Skeletal muscle satellite cell (primary cell): ENCODE data around the gene ADAM10.

Experiments
- H3K27me3 ChIP-seq: 2 replicates; pipeline ENCODE4 v1.7.0; 2013; ENCODE audit warnings: low read length; ENCODE audit not compliant: control insufficient read depth, insufficient read depth
- H3K36me3 ChIP-seq: 2 replicates; pipeline ENCODE4 v1.7.0; 2013; ENCODE audit warnings: mild to moderate bottlenecking, control low read depth, low read length; ENCODE audit not compliant: insufficient read depth
- H3K4me1 ChIP-seq: 2 replicates; pipeline ENCODE4 v1.7.0; 2013; ENCODE audit warnings: low read length; ENCODE audit not compliant: control insufficient read depth, insufficient read depth
- H3K4me2 ChIP-seq: 2 replicates; pipeline ENCODE4 v1.7.0; 2013; ENCODE audit warnings: mild to moderate bottlenecking, low read length
- H3K4me3 ChIP-seq: 2 replicates; pipeline ENCODE4 v1.7.0; 2013; ENCODE audit warnings: low read length
- H3K9ac ChIP-seq: 2 replicates; pipeline ENCODE4 v1.7.0; 2013; ENCODE audit warnings: mild to moderate bottlenecking, low read depth, low read length, moderate library complexity
- H3K9me3 ChIP-seq: replicated peaks from 2 replicates; pipeline ENCODE4 v1.7.0; 2013; ENCODE audit warnings: mild to moderate bottlenecking, control low read depth, low read length

ADAM10 gene

DNA sequence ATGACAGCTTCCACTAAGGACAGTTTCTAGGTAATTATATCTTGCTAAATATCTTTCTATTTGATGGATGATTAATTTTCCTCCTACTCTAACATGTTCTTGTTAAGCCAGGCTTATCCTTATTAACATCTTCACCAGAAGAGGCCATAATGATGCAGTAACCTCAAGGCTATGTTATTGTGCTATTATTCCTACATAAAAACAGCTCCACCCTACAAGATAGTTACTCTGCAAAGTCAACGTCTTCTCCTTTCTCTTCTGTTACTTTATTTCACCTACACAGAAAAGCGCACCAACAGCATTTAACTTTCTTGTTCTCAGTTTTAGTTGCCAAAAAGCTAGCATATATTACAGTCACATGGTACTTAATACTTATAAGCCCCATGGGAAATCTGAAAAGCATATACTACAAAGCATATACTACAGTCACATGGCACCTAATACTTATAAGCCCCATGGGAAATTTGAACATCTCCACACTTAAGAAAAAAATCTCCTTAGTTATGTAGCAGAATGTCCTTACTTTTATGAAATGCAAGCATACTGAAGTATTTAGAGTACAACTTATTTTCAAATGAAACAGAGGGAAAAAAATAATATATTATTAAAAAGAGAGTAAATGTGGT is 13.4 kb downstream of the ADAM10 start:
- Histone ChIP-seq H3K4me3 (no peak overlapping the region), H3K27me3 (no peaks in the 10 kb centered on the region), H3K36me3 (no peaks in the 10 kb centered on the region), H3K4me2 (no peak overlapping the region), H3K4me1 (peaks cover 27% of the 10 kb centered on the region), H3K9me3 (no peaks in the 10 kb centered on the region), H3K9ac (no peak overlapping the region)

DNA sequence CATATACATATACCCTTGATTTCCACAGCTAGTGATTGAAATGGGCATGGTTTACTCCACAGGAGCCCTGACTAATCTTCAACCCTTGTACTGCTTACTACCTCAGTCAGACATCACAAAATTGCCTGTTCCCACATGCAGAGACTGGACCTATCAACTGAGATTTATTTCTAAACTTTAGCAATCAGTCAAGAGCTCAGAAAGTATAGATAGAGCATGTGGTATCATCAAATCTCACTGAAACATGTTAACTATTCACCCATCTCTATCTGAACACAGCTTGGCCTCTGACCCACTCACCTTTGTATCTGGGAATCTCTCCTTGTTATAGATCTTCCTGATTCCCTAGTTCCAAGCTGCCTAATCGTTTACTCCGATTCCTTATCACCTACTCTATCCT is 14.6 kb downstream of the ADAM10 start:
- Histone ChIP-seq H3K4me2 (no peak overlapping the region), H3K36me3 (no peaks in the 10 kb centered on the region), H3K9me3 (no peaks in the 10 kb centered on the region), H3K4me1 (peaks cover 28% of the 10 kb centered on the region), H3K4me3 (no peak overlapping the region), H3K27me3 (no peaks in the 10 kb centered on the region), H3K9ac (no peak overlapping the region)

DNA sequence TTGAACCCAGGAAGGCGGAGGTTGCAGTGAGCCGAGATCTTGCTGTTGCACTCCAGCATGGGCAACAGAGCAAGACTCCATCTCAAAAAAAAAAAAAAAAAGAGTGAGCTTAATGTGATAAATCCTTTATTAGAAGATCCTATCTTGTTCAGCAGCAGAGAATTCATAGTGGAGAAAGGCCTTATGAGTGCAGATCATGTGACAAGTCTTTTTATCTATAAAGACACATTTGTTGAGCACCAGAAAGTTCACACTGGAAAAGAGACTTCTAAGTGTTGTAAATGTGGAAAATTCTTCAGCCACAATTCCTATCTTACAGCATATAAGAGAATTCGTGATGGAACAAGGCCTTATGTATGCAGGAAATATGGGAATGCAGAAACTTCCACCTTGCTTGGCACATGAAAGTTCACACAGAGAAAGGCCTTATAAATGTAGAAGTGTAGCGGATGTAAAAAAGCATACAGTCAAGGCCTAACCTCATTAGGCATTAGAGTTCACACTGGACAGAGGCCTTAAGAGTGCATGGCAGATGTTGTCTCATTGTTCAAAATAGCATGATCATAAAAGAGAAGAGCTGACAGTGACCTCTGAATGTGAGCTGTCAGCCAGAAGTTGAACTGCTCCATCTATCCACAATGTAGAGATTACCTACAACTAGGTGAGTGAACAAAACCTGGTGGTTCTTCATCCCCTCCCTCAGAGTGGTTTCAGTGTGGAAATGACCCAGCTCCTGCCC is 16.7 kb downstream of the ADAM10 start:
- Histone ChIP-seq H3K36me3 (no peaks in the 10 kb centered on the region), H3K9ac (no peak overlapping the region), H3K4me2 (no peak overlapping the region), H3K9me3 (no peaks in the 10 kb centered on the region), H3K4me3 (no peak overlapping the region), H3K4me1 (peaks cover 18% of the 10 kb centered on the region), H3K27me3 (no peaks in the 10 kb centered on the region)

DNA sequence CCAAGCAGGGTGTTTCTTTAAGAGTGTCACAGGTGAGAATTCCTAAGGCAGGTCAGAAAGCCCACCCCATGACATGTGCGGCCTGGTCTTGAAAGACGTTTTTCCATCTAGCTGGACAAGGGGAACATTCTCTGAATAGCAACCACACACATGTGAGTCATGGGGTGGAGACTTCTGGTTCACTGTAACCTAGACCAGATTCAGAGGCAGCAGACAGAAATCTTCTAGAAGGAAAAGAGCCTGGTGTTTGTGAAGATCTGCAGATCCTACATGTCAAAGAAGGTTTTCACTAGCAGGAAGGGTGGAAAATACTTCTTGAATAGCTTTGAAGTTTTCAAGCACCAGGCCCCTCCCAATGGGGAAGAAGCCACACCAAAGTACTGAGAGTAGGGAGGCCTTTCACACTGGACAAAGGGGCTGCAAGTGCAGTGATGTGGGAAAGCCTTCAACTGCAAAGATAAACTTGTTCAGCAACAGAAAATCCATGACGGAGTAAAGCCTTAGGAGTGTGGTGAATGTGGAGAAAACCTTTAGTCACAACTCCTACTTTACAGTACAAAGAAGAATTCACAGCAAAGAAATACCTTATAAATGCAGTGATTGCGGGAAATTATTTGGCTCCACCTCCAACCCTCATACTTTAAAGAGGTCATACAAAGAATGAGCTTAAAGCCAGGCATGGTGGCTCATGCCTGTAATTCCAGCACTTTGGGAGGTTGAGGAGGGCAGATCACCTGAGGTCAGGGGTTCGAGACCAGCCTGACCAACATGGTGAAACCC is 17.6 kb downstream of the ADAM10 start:
- H3K36me3 ChIP-seq = no peaks in the 10 kb centered on the region
- peak overlapping the region; percentile 27 for H3K9ac ChIP-seq
- peak overlapping the region; percentile 62 for H3K4me2 ChIP-seq
- H3K4me1 ChIP-seq = peaks cover 13% of the 10 kb centered on the region
- H3K27me3 ChIP-seq = no peaks in the 10 kb centered on the region
- no peaks in the 10 kb centered on the region for H3K9me3 ChIP-seq
- no peak overlapping the region for H3K4me3 ChIP-seq

DNA sequence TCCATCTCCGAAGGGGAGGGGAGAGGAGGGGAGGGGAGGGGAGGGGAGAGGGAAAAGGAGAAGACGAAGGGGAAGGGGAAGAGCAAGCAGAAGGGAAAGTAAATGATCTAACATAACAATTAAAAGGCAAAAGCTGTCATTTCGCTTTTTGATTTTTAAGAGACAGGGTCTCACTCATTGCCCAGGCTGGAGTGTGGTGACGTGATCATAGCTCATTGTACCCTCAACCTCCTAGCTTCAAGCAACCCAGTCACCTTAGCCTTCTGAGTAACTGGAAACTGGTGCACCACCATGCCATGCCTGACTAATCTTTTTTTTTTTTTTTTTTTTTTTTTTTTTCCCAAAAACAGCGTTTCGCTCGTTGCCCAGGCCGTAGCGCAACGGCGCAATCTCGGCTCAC is 22.6 kb downstream of the ADAM10 start:
- Histone ChIP-seq H3K4me2 (no peak overlapping the region), H3K9ac (no peak overlapping the region)

DNA sequence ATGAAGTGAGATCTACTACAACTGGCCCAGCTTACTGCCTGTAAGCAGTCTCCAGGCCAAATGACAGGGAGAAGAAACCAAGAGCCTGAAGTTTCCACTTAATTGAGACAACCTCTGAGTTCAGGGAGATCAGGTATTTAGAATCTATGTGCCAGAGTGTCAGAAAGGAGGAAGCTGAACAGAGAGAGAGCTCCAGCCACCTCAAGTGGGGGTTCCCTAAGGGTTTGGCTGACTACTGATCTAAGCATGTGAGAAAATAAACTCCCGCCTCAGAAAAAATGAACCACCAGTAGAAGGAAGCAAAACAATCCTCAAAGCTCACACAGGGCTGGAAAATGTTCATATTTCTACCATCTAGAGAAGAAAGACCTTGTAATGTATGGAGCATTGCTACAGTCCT is 25.0 kb downstream of the ADAM10 start:
- H3K27me3 ChIP-seq = no peaks in the 10 kb centered on the region
- no peak overlapping the region for H3K4me3 ChIP-seq
- no peaks in the 10 kb centered on the region for H3K9me3 ChIP-seq
- H3K36me3 ChIP-seq = no peaks in the 10 kb centered on the region
- peak overlapping the region; percentile 4 for H3K4me2 ChIP-seq
- no peak overlapping the region for H3K9ac ChIP-seq
- H3K4me1 ChIP-seq = peaks cover 15% of the 10 kb centered on the region

More for the DNA sequence above, 22.6 kb downstream of the ADAM10 start:
- H3K36me3 ChIP-seq = no peaks in the 10 kb centered on the region
- no peaks in the 10 kb centered on the region for H3K9me3 ChIP-seq
- no peak overlapping the region for H3K4me3 ChIP-seq
- H3K27me3 ChIP-seq = no peaks in the 10 kb centered on the region
- H3K4me1 ChIP-seq = peaks cover 23% of the 10 kb centered on the region

DNA sequence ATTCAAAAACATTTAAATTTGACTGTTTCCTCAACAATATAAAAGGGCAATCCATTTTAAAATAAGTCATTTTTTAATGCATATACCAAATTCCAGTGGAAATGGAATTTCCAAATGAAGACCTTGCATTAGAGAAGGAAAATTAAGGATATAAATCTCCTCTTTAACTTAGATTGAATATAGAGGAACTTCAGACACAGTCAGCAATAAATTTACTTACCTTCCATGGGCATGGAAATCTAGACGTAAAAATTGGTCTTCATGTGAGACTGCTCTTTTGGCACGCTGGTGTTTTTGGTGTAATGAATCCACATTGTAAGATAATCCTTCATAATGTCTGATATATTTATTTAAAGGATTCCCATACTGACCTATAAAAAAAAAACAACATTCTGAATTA is 32.1 kb downstream of the ADAM10 start:
- H3K9ac ChIP-seq = no peak overlapping the region
- no peaks in the 10 kb centered on the region for H3K9me3 ChIP-seq
- H3K27me3 ChIP-seq = no peaks in the 10 kb centered on the region
- no peak overlapping the region for H3K4me3 ChIP-seq
- H3K36me3 ChIP-seq = peaks cover 8% of the 10 kb centered on the region
- no peaks in the 10 kb centered on the region for H3K4me1 ChIP-seq
- H3K4me2 ChIP-seq = no peak overlapping the region

DNA sequence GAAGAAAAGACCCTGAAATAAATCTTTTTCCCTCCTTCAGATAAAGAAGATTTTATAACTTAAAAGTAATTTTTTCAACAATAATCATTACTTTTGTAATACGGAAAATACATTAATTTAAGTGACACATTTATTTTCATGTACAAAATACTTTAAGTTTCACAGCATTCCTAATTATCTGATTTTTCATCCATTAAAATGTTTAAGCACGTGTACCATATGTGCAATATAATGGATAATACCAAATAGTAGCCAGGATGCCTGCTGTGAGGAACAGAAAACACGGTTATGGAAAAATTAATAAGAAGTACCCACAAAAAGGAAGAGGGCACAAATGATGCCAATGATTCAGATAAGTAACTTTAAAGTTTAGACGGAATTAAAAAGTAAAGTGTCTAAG is 33.5 kb downstream of the ADAM10 start:
- Histone ChIP-seq H3K36me3 (peaks cover 8% of the 10 kb centered on the region), H3K4me2 (no peak overlapping the region)

DNA sequence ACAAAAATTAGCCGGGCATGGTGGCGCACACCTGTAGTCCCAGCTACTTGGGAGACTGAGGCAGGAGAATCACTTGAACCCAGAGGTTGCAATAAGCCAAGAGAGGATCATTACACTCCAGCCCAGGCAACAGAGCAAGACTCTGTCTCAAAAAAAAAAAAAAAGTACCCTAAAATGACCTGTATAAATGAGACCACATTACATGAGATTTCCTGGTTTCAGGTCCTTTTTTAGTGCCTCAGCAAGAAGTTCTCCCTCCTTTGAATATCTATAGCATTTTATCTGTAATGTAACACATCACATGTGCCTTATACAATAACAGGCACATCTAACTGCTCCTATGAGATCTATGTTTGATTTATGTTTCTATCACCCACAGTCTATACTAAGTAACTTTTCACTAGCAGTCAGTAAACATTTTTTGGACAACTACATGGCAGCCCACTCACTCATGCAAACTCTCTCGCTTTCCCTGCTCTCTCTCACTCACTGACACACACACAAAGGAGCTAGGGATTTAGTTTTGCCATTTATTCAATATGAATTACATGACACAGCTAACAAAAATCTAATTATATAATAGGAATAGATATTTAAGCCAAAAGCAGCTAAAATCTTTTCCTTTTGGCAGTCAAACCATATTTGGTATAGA is 34.1 kb downstream of the ADAM10 start:
- Histone ChIP-seq H3K36me3 (peaks cover 8% of the 10 kb centered on the region), H3K9me3 (no peaks in the 10 kb centered on the region), H3K27me3 (no peaks in the 10 kb centered on the region), H3K4me1 (no peaks in the 10 kb centered on the region), H3K9ac (no peak overlapping the region), H3K4me2 (no peak overlapping the region), H3K4me3 (no peak overlapping the region)

More for the DNA sequence above, 33.5 kb downstream of the ADAM10 start:
- Histone ChIP-seq H3K4me1 (no peaks in the 10 kb centered on the region), H3K27me3 (no peaks in the 10 kb centered on the region), H3K9me3 (no peaks in the 10 kb centered on the region), H3K4me3 (no peak overlapping the region), H3K9ac (no peak overlapping the region)

DNA sequence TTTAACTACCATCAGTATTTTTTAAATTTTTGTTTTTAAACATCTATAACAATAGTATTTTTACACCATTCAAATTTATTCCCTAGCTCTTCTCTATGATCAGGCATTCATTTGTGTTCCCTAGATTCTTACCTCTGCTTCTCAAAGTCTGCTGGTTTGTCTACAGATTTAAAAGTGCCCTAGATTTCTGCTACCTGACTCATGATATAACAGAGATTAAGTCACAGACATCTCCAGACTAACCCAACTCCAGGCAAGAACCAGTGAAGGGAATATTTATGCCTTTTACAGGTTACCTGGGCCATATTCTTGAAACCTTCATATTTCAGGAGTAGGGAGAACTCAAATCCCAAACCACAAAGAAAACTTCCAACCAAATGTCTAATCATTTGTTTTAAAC is 38.8 kb downstream of the ADAM10 start:
- Histone ChIP-seq H3K4me1 (no peaks in the 10 kb centered on the region), H3K9me3 (no peaks in the 10 kb centered on the region), H3K4me3 (no peak overlapping the region), H3K36me3 (peaks cover 4% of the 10 kb centered on the region), H3K27me3 (no peaks in the 10 kb centered on the region), H3K4me2 (no peak overlapping the region), H3K9ac (no peak overlapping the region)

DNA sequence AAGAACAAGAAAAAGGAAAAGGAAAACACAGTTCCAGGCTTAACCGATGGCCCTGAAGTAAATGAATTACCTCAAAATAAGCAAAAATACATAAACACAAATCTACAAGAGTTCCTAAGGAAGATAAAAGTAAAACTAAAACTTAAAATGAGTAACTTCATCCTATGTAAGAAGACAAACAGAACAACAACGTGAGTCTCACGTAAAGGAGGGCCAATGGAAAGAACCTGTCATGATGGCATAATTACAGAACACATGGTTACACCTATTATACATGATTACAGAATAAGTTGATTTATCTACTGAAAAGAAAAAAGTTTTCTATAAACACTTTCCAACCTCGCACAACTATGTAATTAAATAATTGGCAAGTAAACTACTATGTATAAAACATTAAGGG is 42.1 kb downstream of the ADAM10 start:
- H3K4me3 ChIP-seq = no peak overlapping the region
- H3K9me3 ChIP-seq = no peaks in the 10 kb centered on the region
- H3K4me1 ChIP-seq = peaks cover 15% of the 10 kb centered on the region
- no peak overlapping the region for H3K4me2 ChIP-seq
- H3K27me3 ChIP-seq = no peaks in the 10 kb centered on the region
- no peak overlapping the region for H3K9ac ChIP-seq
- H3K36me3 ChIP-seq = no peaks in the 10 kb centered on the region
